BJ (cell line): ENCODE data around the gene DLG2. TPM values are rescaled to one million over a fixed set of nuclear protein-coding genes. Genes with fewer than 3 reads are reported as not detected.

ENCODE experiments used
- CTCF ChIA-PET: fragments of 350-600 bp; formaldehyde crosslinking; extraction: SDS; loops from one replicate; lab custom pipeline; 2021; ENCODE audit warnings: antibody characterized with exemption, inconsistent platforms; lab: Yijun Ruan, JAX
- POLR2A ChIA-PET: fragments of 300-600 bp; sonication (Branson Sonifier 250); formaldehyde crosslinking; extraction: SDS; loops from one replicate; lab custom pipeline; 2021; ENCODE audit warnings: antibody characterized with exemption; lab: Charles Lee
- DNase-seq: peaks from one replicate; pipeline ENCODE4 v3.0.0-alpha.2; 2011; ENCODE audit warnings: low read depth
- H3K27me3 ChIP-seq: 2 replicates; pipeline ENCODE4 v1.6.0; 2011; ENCODE audit warnings: low read length; ENCODE audit not compliant: control insufficient read depth, insufficient read depth
- H3K36me3 ChIP-seq: 2 replicates; pipeline ENCODE4 v1.5.1; 2011; ENCODE audit warnings: low read length; ENCODE audit not compliant: control insufficient read depth, insufficient read depth
- H3K4me3 ChIP-seq: 2 replicates; pipeline ENCODE4 v1.5.1; 2011; ENCODE audit warnings: low read depth, mild to moderate bottlenecking, control low read depth, low read length
- CTCF ChIP-seq: IDR thresholded peaks from 2 replicates; pipeline ENCODE4 v1.5.1; 2011; ENCODE audit warnings: low read depth, mild to moderate bottlenecking, control low read depth, inconsistent platforms, low read length, moderate library complexity; ENCODE audit not compliant: insufficient read depth
- polyA plus RNA-seq: library from polyadenylated mRNA; depleted of rRNA; stranded (reverse); fragments of >200 nt; gene quantifications from 2 replicates; pipeline ENCODE4 v1.2.3, GENCODE V29; 2011

DLG2 gene
- polyA plus RNA-seq, 1 experiment: 0.28 TPM

DNA sequence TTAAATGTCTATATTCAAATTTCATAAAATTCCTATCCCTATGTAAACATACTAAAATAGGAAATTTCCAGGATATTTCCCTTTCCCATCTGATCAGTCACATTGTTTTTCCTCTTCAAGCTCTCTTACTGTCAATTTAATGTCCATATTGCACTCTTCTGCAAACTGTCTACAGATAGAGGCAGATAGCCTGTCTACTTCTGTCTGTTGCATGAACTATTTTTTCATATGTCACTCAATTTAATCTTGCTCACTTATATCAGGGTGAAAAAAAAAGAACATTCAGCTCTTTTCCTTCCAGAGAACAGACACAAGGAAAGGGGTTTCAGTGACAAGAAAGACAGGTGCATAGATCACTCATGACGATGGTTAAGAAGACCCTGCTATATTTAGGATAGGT is 1327.1 kb downstream of the DLG2 start:
- DNase-seq: no peak
- ChIA-PET CTCF (interaction anchor here (1.5 kb wide), 1 partner anchor 84 kb away, joined by 3 read pairs; no protein-coding TSS in a partner anchor), POLR2A (no interaction called here)
- H3K4me3 ChIP-seq: no peak overlapping the region
- H3K27me3 ChIP-seq: no peaks in the 10 kb centered on the region
- H3K36me3 ChIP-seq: no peaks in the 10 kb centered on the region
- TF ChIP-seq CTCF: no peak

DNA sequence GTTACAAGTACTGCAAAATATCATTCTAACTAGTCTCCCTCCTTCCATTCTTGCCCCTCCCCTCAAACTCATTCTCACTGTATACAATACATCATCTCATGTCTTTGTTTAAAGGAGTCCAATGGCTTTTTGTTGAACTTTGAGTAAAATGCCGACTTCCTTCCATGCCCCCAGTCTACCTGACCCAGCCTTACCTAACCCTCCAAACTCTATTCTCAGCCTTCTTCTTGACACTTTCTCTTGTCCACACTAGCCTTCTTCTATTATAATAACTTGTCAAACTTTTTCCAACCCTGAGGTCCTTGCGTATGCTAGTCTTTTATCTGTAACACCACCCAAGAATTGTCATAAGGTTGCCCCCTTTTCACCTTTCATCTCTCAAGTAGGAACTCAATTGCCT is 1329.6 kb downstream of the DLG2 start:
- no peak for TF ChIP-seq CTCF
- POLR2A ChIA-PET: no interaction called here
- no peak for DNase-seq
- H3K4me3 ChIP-seq: no peak overlapping the region
- no peaks in the 10 kb centered on the region for H3K27me3 ChIP-seq
- no peaks in the 10 kb centered on the region for H3K36me3 ChIP-seq
- CTCF ChIA-PET: no interaction called here

DNA sequence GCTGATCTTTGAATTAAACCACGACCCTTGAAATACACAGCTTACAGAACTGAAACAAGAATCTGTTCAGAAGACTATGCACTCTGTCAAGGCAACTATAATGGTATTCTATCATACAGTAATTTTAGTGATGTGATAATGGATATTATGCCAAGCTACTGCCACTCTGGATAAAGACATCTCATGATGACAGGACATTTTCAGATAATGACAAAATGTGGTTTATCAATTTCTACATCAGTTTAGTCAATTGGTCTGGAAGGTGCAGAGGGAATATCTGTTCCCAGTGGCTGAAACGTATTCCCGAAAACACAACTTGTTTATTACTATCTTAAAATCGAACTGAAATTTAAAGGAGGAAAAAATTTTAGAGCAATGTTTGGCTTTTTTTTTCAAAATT is 1331.3 kb downstream of the DLG2 start:
- H3K36me3 ChIP-seq: no peaks in the 10 kb centered on the region
- no peak for DNase-seq
- no peaks in the 10 kb centered on the region for H3K27me3 ChIP-seq
- no peak for TF ChIP-seq CTCF
- H3K4me3 ChIP-seq: no peak overlapping the region
- CTCF ChIA-PET: no interaction called here
- POLR2A ChIA-PET: no interaction called here

DNA sequence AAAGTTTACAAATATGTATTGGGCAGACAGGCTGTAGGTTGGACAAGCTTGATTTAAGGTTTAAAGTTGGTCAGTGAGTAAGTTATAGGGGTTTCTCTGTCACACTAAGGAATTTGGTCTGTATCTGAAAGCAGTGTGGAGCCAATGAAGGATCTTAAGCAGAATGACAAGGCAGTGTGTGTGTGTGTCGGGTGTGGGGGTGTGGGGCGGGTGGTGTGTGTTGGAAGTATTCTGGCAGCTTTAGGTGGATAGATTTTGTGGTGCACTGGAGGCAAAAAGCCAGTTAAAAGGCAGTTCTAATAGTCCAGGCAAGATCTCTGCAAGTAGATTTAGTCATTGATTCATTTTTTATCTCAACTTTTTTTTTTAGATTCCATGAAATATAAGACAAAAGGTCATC is 1334.2 kb downstream of the DLG2 start:
- DNase-seq: no peak

GRCh38 chr11:84292006-84292405 is 1335.1 kb downstream of the DLG2 start:
- Histone ChIP-seq H3K4me3 (no peak overlapping the region), H3K27me3 (no peaks in the 10 kb centered on the region), H3K36me3 (no peaks in the 10 kb centered on the region)
- DNase-seq: no peak
- ChIA-PET CTCF (no interaction called here), POLR2A (no interaction called here)
- TF ChIP-seq CTCF: no peak

More for the DNA sequence above, 1334.2 kb downstream of the DLG2 start:
- Histone ChIP-seq H3K36me3 (no peaks in the 10 kb centered on the region), H3K27me3 (no peaks in the 10 kb centered on the region), H3K4me3 (no peak overlapping the region)
- no peak for TF ChIP-seq CTCF
- ChIA-PET CTCF (no interaction called here), POLR2A (no interaction called here)
